ENCODE data around the gene GAB2.

GRCh38 chr11:78372114-78372768 is 45.4 kb downstream of the GAB2 start:
- TF ChIP-seq CTCF (IDR thresholded peaks at IDR 0.05) (no peak), POLR2A (IDR thresholded peaks at IDR 0.05) (no peak)
